GM12892 (cell line): ENCODE measurements around the gene PCBP2.

Source experiments
- POLR2A ChIP-seq: IDR thresholded peaks from 2 replicates; pipeline ENCODE4 v1.6.1; 2011; ENCODE audit warnings: low read depth, low read length, control low read depth
- TAF1 ChIP-seq: IDR thresholded peaks from 2 replicates; pipeline ENCODE4 v1.6.1; 2011; ENCODE audit warnings: low read depth, mild to moderate bottlenecking, control low read depth, low read length, borderline replicate concordance

GRCh38 chr12:53453953-53454640, 2.2 kb downstream of the PCBP2 start:
- TF ChIP-seq TAF1 (no peak), POLR2A (no peak; the same call in none of the 2 replicates)
